ENCODE measurements around the gene ROBO2.
"Not testable (repeated sequence)": the region's sequence is repeated elsewhere in the genome, so short reads cannot be mapped to it uniquely, and the experiment has no call there.

Gene ROBO2

DNA sequence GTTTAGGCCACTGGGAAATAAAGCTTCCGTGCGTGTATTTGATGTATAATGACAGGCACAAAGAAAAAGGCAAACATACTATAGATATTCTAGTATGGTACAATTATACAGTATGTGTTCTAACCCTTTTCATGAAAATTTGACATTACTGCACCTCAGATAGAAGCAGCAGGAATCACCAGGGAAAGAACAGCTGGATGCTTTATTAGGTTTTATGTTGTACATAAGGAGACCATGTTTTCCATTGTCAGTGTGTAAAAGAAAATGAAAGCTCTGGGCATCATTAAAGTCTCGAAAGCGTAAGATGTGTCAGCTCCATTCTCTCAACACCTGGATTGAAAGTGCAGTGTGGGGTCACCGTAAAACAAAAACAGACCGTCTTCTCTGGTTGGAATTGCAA is 302.1 kb downstream of the ROBO2 start:
- DNase-seq (ENCODE audit: low read depth), result no peak

DNA sequence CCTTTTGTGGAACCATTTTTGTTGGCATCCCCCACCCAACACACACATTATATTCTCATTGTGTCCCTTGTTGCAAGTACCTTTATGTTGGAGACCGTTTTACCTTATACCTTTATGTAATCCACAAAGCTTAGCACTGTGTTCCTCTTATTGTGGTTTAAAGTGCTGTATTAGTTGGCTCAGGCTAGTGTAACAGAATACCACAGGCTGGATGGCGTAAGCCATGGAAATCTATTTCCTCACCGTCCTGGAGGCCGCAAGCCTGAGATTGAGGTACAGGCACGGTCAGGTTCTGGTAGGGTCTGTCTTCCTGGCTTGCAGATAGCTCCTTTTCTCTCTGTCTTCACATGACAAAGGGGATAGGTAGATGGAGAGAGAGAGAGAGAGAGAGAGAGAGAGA is 302.8 kb downstream of the ROBO2 start:
- DNase-seq (ENCODE audit: low read depth), result no peak

DNA sequence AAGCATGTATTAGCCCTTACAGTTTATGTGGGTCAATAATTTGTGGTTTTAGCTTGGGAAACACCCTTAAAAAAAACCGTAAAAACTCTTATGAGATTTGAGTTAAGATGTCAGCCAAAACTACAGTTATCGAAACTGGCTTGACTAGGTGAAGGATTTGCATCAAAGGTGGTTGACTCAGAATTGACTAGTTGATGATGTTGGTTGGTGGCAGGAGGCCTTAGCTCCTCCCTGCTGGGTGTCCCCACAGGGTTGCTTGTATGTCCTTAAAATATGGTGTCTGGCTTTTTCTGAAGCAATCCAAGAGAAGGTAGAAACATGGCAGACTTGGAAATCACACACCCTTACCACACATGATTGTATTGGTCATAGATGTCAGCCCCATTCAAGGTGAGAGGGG is 305.1 kb downstream of the ROBO2 start:
- no peak for DNase-seq (ENCODE audit: low read depth)

DNA sequence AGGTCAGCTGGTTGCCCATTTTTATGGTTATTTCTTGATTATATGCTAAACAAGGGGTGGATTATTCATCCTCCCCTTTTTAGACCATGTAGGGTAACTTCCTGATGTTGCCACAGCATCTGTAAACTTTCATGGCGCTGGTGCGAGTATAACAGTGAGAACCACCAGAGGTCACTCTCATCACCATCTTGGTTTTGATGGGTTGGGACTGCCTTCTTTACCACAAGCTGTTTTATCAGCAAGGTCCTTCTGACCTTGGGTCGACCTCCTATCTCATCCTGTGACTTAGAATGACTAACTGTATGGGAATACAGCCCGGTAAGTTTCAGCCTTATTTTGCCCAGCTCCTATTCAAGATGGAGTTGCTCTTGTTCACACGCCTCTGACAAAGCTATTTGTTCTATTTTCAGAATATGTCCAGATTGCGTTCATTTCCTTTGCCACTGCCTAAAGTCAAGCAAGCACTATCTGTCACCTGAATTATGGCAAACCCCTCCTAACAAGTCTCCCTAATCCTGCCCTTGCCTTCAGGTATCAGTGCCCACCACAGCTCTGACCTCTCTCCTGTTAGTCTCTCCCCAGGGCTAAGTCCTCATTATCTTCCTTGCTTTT is 308.5 kb downstream of the ROBO2 start:
- peak; percentile 60 for DNase-seq (ENCODE audit: low read depth)

DNA sequence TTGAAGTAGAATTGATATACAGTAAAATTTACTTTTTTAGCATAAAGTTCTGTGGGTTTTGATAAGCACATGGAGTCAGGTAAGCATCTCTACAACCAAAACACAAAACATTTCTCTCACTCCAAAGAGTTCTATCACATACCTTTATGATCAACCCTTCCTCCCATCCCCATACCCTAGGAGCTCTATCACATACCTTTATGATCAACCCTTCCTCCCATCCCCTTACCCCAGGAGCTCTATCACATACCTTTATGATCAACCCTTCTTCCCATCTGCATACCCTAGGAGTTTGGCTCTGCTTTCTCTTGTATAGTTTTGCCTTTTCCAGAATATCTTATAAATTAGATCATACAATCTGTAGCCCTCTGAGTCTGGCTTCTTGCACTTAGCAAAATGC is 315.1 kb downstream of the ROBO2 start:
- no peak for DNase-seq (ENCODE audit: low read depth)

DNA sequence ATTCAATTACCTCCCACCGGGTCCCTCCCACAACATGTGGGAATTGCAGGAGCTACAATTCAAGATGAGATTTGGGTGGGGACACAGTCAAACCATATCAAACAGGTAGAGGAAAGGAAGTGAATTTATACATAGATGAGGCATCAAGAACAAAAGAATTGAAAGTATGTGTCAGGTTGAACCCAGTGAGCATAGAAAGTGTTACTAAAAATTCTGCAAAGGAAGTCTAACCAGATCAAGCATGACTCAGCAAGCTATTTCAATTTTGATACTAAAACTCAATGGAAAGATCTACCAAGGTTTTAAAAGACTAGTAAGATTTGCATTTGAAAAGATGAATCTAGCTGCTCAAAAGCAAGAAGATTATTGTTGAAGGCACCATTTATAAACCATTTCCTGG is 323.0 kb downstream of the ROBO2 start:
- no peak for DNase-seq (ENCODE audit: low read depth)

DNA sequence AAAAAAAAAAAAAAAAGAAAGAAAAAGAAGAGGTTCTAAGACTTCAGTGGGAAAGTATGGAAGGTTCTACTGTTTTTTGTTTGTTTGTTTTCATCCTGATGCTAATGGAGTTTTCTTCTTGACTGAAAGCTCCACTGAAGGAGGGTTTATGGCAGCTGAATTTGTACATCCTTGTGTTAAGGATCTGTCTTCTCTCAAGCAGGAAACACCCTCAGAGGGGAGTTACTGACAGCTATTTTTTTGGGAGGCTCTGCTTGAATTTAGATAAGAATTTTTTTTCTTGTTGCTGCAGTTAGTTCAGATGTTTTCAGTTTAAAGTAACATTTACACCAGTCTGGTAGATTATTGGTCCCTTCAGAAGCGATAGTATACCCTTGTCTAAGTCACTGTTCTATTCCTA is 325.3 kb downstream of the ROBO2 start:
- no peak for DNase-seq (ENCODE audit: low read depth)

DNA sequence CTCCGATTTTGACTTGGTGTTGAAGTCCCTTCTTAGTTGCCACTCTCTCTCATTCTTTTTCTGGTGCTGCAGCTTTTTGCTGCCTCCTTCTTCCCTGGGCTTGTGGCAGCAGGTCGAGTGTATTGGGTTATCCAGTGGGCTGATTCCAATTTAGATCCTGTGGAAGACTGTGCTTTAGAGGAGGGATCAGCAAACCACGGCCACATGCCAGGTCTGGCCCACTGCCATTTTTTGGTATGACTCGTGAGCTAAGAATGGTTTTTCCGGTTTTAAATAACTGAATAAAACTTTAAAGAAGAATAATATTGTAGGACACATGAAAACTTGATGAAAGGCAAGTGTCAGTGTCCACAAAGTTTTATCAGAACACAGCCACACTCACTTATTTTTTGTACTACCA is 330.5 kb downstream of the ROBO2 start:
- peak; percentile 79 for DNase-seq (ENCODE audit: low read depth)

DNA sequence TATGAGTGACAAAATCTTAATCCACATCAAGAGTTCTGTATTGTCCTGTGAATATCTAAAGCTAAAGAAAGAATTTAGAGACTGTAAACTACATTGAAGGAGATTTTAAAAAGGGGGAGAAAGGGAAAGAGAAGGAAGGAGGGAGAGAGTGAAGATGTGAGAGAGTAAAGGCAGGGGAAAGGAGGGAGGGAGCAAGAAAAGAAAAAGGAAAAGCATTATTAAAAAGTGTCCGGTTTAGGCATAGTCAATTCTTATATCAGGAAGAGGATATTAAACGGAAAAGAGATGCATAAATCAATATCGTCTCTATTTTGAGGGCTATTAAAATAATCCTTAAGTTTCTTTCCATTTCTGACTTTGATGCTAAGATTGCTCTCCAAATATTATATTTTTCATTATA is 332.1 kb downstream of the ROBO2 start:
- DNase-seq (ENCODE audit: low read depth), result no peak

DNA sequence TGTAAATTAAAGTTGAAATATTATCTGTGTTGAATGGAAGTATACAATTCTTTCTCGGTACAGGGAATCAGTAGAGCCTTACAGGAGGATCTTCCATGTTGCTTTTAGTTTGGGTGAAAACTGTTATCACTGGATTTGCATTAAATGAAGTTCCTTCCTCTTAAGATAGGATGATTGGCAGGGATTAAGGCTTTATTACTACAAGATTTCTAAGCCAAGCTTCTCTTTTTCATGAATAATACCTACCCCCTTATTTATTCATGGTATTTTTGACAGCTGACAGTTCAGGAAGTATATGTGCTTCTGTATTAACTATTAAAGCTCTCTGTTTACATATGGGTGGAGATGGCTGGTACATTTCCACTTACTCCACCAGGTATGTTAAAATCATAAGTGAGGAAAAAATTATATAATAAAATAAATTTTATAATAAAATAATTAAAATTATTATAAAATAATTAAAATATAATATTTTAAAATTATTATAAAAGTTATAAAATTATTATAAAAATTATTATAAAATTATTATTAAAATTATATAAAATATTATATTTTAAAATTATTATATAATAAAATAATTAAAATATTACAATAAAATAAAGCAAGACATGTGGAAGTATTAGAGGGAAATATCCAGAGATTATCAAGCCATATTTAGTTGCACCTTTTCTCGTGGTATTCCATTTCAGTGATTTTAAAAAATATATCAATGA is 332.9 kb downstream of the ROBO2 start:
- no peak for DNase-seq (ENCODE audit: low read depth)

DNA sequence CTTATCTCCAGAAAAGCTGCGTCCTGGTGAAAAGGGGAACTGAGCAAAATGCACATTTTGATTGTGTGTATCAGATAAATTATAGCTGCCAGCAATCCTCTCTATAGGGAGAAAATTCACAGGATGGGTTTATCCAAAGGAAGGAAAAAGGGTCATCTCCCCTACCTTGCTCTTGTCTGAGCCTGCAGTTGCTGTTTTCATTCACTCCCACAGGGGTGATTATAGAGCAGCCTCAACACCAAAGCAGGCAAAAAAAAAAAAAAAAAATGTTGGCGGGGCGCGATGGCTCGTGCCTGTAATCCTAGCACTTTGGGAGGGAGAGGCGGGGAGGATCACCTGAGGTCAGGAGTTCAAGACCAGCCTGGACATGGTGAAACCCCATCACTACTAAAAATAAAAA is 333.7 kb downstream of the ROBO2 start:
- DNase-seq (ENCODE audit: low read depth), result no peak

DNA sequence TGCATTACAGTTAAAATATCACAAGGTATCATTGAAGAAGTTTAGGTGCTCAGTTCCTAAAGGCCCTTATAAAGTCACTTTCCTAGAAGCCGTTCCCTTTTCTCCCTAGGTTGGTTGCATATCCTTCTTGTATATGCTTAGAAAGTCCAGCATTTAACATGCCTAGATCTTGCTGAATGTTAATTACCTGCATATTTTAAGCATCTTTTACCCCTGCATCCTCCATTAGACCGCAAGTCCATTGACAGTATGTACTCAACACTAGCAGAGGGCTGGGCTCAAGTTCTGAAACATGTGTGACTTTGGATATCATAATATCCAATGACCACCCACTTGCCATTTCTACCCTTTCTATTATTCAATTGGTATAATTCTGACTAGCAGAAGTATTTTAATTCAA is 336.6 kb downstream of the ROBO2 start:
- DNase-seq (ENCODE audit: low read depth), result no peak

DNA sequence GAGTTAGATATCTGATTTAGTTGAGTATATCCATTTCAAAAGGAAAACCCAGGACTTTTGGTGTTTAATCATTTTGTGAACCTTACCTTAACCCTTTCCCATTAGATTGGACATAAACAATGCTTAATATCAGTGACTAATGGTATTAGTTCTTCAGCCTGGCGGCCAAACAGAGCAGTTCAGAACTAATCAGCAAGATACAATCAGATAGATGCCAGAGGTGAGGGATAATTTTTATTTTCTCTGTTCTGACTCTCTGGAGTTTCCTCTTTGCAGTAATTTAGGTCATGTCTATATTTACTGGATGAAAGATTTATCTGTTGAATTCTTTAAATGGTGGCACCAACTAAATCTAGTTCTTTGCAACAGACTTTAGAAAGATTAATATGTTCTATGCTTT is 337.8 kb downstream of the ROBO2 start:
- no peak for DNase-seq (ENCODE audit: low read depth)

DNA sequence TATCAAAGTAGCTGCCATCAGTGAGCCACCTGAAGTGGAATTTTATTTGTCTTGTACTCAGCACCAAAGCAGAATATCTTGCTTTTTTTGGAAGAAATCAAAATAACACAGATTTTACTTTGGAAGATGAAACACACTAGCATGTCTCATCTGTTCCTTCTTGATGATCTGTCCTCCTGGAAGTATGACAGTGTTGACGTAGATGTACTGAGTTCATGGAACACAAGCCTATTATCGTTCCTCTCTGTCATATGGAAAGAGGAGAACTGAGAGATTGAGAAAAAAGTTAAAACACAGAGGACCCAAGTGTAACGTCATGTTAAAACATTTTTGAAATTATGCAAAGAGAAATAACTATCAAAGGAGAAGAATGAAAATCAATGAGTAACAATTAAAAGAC is 340.2 kb downstream of the ROBO2 start:
- DNase-seq (ENCODE audit: low read depth), result no peak

DNA sequence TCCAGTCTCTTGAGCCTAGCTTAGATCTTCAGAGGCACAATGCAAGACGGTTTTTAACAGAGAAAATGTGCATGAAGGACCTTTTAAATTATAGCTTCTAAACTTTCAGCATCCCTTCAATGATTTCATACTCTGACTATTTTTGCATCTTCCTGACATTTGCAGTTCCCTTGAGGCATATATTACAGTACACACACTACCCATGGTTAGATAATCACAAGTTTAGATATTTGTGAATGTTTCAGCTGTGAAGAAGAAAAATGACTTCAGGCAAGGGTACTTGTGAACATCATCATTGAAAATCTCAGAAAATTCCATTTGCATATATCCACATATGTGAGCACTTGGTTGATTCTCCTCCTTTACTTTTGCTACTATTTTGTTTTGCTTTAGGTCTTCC is 341.5 kb downstream of the ROBO2 start:
- no peak for DNase-seq (ENCODE audit: low read depth)

DNA sequence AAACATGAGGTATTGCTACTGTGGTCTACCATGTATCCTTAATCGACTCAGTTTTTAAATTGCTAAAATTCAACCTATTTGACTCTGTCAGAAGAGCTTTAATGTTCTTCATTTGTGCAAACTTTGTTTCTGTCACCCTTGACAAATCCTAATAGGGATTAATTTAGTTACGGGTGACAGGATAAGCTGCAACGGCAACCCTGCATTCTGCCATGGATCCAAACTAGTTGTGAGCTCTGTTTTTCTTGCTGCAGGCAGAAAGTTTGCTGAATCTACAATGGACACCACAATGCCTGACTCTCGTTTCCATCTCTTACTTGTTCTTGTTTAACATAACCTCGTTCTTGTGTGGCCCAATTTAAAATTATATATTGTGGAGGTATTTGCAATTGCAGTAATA is 352.3 kb downstream of the ROBO2 start:
- no peak for DNase-seq (ENCODE audit: low read depth)

DNA sequence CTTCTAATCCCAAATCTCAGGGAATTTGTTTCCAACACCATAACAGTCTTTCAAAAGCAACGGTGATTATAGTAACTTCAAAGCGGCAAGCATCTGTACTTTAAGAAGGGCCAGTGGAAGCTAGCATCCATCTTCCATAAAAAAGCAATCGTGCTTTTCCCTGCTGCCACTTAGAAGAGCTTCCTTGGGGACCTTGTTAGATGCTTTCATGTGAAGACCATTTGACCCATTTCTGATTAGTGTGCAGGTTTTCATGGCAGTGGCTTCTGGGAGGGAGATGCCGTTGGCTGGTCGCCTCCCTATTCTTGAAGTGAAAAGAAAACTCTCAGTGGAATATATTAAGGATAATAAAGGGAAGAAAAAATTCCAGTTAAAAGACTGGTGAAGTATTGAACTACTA is 354.1 kb downstream of the ROBO2 start:
- no peak for DNase-seq (ENCODE audit: low read depth)

DNA sequence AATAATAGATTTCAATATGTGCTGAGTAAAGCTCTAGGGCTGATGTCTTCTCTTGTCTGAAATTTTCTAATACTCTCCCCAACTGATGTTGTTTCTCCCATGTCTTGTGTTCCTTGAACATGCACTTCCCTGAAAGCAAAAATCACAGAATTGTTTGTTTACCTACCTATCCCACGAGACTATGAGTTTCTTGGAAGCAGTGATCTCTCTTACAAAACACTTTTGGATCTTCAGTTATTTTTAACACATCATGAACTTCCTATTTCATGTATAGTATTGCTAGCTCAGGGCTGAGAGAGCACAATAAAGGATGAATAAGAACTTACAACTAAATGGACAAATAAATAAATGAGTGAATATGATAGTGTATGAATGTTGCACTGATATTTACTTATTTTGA is 365.0 kb downstream of the ROBO2 start:
- no peak for DNase-seq (ENCODE audit: low read depth)

DNA sequence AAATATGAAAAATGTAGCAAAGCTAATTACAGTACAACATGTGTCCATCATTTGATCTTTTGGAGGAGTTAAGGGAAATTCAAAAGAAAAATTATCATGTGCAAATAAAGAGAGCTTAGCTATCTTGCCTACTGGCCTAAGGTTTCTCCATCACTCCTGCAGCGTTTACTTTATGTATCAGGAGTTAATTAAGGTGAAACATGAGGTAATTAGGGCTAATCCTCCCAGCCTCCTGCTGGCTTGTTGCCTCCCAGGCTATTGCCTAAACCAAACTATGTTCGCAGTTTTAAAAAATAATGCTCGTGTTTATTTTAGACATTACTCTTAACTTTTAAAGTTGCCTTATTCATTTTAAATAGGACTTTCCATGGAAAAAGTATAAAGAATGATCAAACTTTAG is 367.5 kb downstream of the ROBO2 start:
- no peak for DNase-seq (ENCODE audit: low read depth)

DNA sequence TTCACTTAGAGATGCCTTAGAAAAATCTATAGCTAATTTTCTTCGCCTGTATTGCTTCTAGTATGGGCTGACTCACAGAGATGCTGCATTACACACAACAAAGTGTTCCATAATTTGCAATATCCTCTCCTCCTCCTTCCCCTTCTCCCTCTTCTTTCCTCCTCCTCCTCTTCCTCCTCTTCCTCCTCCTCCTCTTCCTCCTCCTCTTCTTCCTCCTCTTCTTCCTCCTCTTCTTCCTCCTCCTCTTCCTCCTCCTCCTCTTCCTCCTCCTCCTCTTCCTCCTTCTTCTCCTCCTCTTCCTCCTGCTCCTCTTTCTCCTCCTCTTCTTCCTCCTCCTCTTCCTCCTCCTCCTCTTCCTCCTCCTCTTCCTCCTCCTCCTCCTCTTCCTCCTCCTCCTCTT is 370.4 kb downstream of the ROBO2 start:
- not testable (repeated sequence) for DNase-seq (ENCODE audit: low read depth)

DNA sequence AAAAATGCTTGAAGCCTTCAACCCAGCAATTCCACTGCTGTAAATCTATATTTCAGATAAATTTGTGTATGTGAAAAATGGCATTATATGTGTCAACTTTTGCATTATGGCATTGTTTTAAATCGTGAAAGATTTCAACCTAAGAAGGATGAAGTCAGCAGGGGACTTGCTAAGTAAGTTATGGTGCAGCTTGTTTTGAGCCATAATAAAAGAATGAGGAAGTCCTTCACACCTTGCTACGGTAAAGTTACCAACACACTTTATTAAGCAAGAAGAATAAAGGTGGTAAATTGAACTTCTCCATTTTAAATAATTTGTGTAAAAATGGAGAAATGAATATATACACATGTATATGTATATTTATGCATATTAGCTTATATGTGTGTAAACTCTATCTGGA is 371.4 kb downstream of the ROBO2 start:
- no peak for DNase-seq (ENCODE audit: low read depth)

DNA sequence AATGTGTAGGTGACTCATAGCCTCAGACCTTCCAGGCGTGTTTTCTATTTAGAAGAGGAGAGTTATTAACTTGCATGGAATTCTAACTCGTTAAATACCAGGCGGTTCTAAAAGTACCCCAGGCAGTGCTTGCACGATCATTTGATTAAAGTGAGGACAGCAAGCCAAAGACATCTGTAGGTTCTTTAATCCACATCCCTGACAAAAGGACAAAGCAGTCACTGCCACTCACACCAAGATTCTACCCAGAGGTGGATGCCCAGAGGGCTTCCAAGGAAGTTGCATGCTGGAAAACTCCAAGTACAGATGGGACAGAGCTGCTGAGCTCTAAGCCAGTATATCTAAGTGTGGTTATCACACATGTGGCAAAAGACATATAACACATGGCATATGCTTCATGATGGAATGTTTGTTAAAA is 372.1 kb downstream of the ROBO2 start:
- DNase-seq (ENCODE audit: low read depth), result peak; percentile 35

DNA sequence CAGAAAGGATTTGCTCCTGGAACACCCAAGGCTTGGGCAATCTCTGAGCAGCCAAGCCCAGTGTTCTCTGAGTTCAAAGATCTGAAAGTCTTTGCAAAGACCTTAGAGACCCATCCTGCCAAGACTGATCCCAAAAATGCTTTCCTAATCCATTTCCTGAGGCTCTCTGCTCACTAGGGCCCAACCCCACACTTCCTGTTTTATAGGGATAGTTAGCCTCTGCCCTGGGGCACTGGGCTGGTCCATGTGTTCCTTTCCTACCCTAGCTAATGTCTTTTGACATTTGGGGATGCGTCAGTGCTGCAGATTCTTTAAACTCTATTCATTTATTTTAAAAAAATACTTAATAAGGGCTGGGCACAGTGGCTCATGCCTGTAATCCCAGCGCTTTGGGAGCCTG is 372.7 kb downstream of the ROBO2 start:
- DNase-seq (ENCODE audit: low read depth), result no peak

DNA sequence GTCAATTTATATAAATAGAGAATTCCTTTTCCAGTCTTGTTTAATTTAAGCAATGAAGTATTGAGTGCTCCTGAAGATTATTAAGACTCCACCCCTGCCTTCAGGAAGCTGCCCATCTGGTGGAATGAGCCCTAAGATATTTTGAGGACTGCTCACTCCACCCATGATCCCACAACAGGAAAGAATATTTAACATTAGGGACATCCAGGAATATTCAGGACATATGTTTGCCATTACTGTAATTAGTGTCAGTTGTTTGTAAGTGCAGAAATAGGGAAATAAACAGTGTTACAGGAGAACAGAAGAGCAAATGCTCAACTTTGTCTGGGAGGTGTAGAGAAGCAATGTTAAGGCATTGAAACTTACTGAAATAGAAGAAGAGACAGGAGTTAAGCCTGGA is 375.0 kb downstream of the ROBO2 start:
- no peak for DNase-seq (ENCODE audit: low read depth)

Data from iris pigment epithelial cell (primary cell).